ENCODE results near the gene TGM5. TPM values are rescaled to one million over a fixed set of nuclear protein-coding genes. Genes with fewer than 3 reads are reported as not detected.
A peak's percentile ranks its signal among the peaks of the same experiment; 100 is the strongest.

Gene TGM5
- total RNA-seq, 1 donor from 2014 or later = not detected

DNA sequence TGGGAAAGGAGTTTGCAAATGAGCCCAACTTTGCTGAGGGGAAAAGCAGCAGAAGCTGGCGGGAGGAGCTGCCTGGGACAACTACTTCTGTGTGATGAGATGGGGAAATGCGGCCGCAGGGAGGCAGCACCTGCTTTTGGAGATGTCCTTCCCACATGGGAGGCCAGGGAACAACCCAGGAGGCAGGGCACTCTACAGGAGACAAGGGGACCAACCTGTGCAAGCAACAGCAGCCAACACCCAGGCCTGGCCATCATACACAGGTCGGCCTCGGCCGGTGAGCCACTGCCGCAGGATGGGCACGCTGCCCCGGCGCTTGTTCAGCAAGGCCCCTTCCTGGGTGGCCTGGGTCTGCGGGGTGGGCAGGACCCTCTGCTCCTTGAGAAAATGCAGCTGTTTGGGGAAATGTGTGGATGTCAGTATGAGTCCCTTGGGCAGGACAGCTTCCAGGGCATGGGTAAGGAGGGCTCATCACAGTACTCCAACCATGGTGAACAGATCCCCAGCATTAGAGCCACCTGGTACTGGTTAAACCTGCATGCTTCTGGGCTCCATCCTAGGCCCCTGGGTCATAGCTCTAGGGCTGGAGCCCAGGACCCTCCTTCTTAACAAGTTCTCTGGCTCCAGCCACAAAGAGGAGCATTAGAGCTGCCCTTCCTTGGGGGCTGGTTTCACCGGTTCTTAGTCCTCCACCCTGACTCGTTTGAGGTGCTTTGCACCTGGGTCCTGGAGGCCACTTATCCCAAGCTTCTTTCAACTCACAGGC lies 57.5 kb downstream of the TGM5 start:
- H3K36me3 Mint-ChIP-seq (ENCODE audit: unreplicated experiment) = no peaks in the 10 kb centered on the region
- TF ChIP-seq, protein P1, sequence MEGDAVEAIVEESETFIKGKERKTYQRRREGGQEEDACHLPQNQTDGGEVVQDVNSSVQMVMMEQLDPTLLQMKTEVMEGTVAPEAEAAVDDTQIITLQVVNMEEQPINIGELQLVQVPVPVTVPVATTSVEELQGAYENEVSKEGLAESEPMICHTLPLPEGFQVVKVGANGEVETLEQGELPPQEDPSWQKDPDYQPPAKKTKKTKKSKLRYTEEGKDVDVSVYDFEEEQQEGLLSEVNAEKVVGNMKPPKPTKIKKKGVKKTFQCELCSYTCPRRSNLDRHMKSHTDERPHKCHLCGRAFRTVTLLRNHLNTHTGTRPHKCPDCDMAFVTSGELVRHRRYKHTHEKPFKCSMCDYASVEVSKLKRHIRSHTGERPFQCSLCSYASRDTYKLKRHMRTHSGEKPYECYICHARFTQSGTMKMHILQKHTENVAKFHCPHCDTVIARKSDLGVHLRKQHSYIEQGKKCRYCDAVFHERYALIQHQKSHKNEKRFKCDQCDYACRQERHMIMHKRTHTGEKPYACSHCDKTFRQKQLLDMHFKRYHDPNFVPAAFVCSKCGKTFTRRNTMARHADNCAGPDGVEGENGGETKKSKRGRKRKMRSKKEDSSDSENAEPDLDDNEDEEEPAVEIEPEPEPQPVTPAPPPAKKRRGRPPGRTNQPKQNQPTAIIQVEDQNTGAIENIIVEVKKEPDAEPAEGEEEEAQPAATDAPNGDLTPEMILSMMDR (IDR thresholded peaks at IDR 0.05) = no peak
- no peaks in the 10 kb centered on the region for H3K9me3 Mint-ChIP-seq (ENCODE audit: unreplicated experiment)
- H3K4me3 Mint-ChIP-seq (ENCODE audit: unreplicated experiment) = no peak overlapping the region
- peaks cover under 1% of the 10 kb centered on the region for H3K4me1 Mint-ChIP-seq (ENCODE audit: unreplicated experiment)
- H3K27me3 Mint-ChIP-seq (ENCODE audit: unreplicated experiment) = peaks cover 50% of the 10 kb centered on the region
- H3K27ac Mint-ChIP-seq (ENCODE audit: unreplicated experiment) = no peak overlapping the region
- DNase-seq (ENCODE audit: extremely low spot score, unreplicated experiment) = peak; percentile 83

DNA sequence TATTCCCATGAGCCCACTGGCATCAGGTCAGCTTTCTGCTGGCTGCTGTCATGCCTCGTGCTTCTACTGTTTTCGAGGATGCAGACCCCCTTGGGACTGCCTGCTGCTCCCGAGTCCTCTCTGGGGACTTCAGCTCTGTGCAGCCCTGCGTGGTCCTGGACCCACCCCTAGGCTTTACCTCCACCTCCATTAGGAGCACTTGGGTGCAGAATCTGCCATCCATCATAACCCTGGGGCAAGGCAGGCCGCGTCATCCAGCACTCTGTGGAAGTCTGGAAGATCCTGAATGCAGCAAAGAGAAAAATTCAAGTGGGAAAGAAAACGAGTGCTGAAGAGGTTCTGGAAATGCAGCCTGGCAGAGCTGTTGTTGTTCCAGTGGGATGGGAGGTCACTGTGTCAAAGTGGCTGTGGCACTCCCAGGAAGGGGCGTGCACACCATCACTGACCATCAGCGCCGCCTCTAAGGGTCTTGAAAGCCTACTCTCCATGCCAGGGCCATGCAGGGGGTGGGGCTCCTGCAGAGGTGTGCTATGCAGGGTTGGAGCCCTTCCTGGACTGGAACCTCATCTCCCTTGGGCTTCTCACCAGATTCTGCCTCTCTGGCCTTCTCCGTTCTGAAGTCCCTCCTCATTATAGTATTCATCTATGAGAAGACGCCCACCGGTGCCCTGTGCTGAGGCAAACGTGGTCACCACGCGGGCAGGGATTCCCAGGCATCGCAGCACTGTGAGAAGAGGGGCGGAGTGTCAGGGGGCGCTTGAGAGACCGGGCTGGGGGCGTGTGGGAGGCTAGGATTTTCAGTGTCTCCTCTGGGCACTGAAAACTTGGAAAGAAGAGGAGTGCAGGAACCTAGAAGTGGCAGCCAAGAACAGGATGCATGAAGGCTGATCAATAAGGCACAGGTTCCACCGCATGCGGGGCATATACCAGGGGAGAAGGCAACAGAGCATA lies 58.4 kb downstream of the TGM5 start:
- DNase-seq (ENCODE audit: extremely low spot score, unreplicated experiment) = peak; percentile 77
- TF ChIP-seq, protein P1 (IDR thresholded peaks at IDR 0.05) = no peak
- peaks cover 51% of the 10 kb centered on the region for H3K27me3 Mint-ChIP-seq (ENCODE audit: unreplicated experiment)

DNA sequence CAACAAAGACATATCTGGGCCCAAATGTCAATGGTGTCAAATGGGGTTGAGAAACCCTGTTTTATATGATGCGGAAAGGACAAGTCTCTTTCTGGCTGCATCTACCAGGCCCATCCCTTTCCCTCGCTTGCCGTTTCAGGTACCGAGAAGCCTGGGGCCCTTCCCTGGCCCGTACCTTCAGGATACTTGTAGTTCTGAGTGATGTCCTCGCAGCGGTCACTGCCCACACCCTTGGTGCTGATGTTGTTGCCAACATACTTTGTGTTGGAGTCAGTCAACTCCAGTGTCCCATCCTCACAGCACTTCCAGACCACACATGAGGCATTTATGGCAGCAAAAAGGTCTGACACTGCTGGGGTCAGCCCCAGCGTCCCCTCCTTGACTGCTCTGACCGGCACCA lies 59.7 kb downstream of the TGM5 start:
- Mint-ChIP-seq H3K4me1 (ENCODE audit: unreplicated experiment) (peaks cover 2% of the 10 kb centered on the region), H3K27ac (ENCODE audit: unreplicated experiment) (no peak overlapping the region), H3K27me3 (ENCODE audit: unreplicated experiment) (peaks cover 54% of the 10 kb centered on the region), H3K9me3 (ENCODE audit: unreplicated experiment) (no peaks in the 10 kb centered on the region), H3K4me3 (ENCODE audit: unreplicated experiment) (no peak overlapping the region), H3K36me3 (ENCODE audit: unreplicated experiment) (no peaks in the 10 kb centered on the region)
- TF ChIP-seq, protein P1 (IDR thresholded peaks at IDR 0.05) = no peak
- DNase-seq (ENCODE audit: extremely low spot score, unreplicated experiment) = peak; percentile 38

More for the DNA sequence above, 58.4 kb downstream of the TGM5 start:
- Mint-ChIP-seq H3K27ac (ENCODE audit: unreplicated experiment) (no peak overlapping the region), H3K4me1 (ENCODE audit: unreplicated experiment) (peaks cover 2% of the 10 kb centered on the region), H3K9me3 (ENCODE audit: unreplicated experiment) (no peaks in the 10 kb centered on the region), H3K36me3 (ENCODE audit: unreplicated experiment) (no peaks in the 10 kb centered on the region), H3K4me3 (ENCODE audit: unreplicated experiment) (no peak overlapping the region)

DNA sequence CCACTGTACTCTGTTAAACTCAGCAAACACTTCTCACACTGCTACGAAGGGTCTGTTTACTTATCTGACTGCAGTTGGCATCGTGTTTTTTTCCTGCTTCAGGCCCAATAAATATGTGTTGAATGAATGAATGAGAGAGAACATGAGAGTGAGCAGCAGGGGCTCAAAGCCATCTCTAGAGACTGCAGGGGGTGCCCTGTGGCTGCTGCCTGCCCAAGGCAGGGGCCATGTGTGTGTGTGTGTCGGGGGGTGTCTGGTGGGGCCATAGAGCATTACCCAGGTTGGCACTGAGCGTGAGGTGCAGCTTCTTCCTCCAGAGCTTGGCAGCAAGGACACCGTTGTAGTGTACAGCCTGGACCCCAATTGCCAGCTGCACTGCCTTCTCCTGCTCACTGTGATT lies 60.7 kb downstream of the TGM5 start:
- TF ChIP-seq, protein P1 (IDR thresholded peaks at IDR 0.05) = no peak
- peaks cover 2% of the 10 kb centered on the region for H3K4me1 Mint-ChIP-seq (ENCODE audit: unreplicated experiment)
- peaks cover 53% of the 10 kb centered on the region for H3K27me3 Mint-ChIP-seq (ENCODE audit: unreplicated experiment)
- H3K4me3 Mint-ChIP-seq (ENCODE audit: unreplicated experiment) = no peak overlapping the region
- H3K27ac Mint-ChIP-seq (ENCODE audit: unreplicated experiment) = no peak overlapping the region
- no peaks in the 10 kb centered on the region for H3K36me3 Mint-ChIP-seq (ENCODE audit: unreplicated experiment)
- no peaks in the 10 kb centered on the region for H3K9me3 Mint-ChIP-seq (ENCODE audit: unreplicated experiment)
- DNase-seq (ENCODE audit: extremely low spot score, unreplicated experiment) = peak; percentile 57

Data from osteocyte (in vitro differentiated cells).